Subcutaneous abdominal adipose tissue (tissue), 5 donors: ENCODE measurements around the gene PREPL.
"Not testable (repeated sequence)": the region's sequence is repeated elsewhere in the genome, so short reads cannot be mapped to it uniquely, and the experiment has no call there.

Source experiments
- H3K27ac ChIP-seq: one replicate; pipeline ENCODE4 v1.7.0; 2013; ENCODE audit warnings: low read depth, mild to moderate bottlenecking, inconsistent platforms, low read length, moderate library complexity
- H3K27me3 ChIP-seq, 5 donors: one replicate each; pipeline ENCODE4 v1.7.0; 2013; ENCODE audit warnings: low read length in 5 of 5, inconsistent platforms in 1 of 5; ENCODE audit not compliant: control insufficient read depth in 5 of 5, insufficient read depth in 4 of 5
- H3K36me3 ChIP-seq, 5 donors: one replicate each; pipeline ENCODE4 v1.7.0; 2013; ENCODE audit warnings: low read length in 5 of 5; ENCODE audit not compliant: control insufficient read depth in 5 of 5, insufficient read depth in 5 of 5
- H3K4me1 ChIP-seq, 5 donors: one replicate each; pipeline ENCODE4 v1.7.0; 2013; ENCODE audit warnings: low read length in 5 of 5, mild to moderate bottlenecking in 3 of 5, moderate library complexity in 1 of 5; ENCODE audit not compliant: control insufficient read depth in 5 of 5, insufficient read depth in 5 of 5
- H3K4me3 ChIP-seq, 5 donors: one replicate each; pipeline ENCODE4 v1.7.0; 2013; ENCODE audit warnings: low read length in 5 of 5, low read depth in 1 of 5
- H3K9ac ChIP-seq, 5 donors: one replicate each; pipeline ENCODE4 v1.7.0; 2013; ENCODE audit warnings: low read length in 5 of 5, mild to moderate bottlenecking in 4 of 5, moderate library complexity in 3 of 5
- H3K9me3 ChIP-seq, 5 donors: one replicate each; pipeline ENCODE4 v1.7.0; 2013; ENCODE audit warnings: low read length in 5 of 5; ENCODE audit not compliant: control insufficient read depth in 5 of 5
- donor health status: healthy.
- donor health status: healthy.
- donor health status: healthy.
- donor health status: healthy.
- donor health status: healthy.

The PREPL gene

GRCh38 chr2:44303766-44304165 is 57.5 kb downstream of the PREPL start:
- H3K36me3 ChIP-seq, H3K4me1 ChIP-seq, H3K9me3 ChIP-seq, H3K27ac ChIP-seq, H3K9ac ChIP-seq, H3K4me3 ChIP-seq, H3K27me3 ChIP-seq: not testable (repeated sequence)

- Histone ChIP-seq H3K27ac (no peak overlapping the region), H3K4me1 (no peaks in the 10 kb centered on the region), H3K27me3 (no peaks in the 10 kb centered on the region), H3K9me3 (peaks cover 0 to 5% (median 0%) of the 10 kb centered on the region in 5 donors), H3K36me3 (no peaks in the 10 kb centered on the region), H3K4me3 (no peak overlapping the region), H3K9ac (no peak overlapping the region)
Observed at GRCh38 chr2:44301111-44301510, 60.2 kb downstream of the PREPL start.

- no peaks in the 10 kb centered on the region for H3K4me1 ChIP-seq
Observed at GRCh38 chr2:44299635-44300034, 61.7 kb downstream of the PREPL start.

GRCh38 chr2:44297431-44297830 is 63.9 kb downstream of the PREPL start:
- Histone ChIP-seq H3K36me3 (no peaks in the 10 kb centered on the region), H3K9ac (no peak overlapping the region), H3K27ac (no peak overlapping the region), H3K4me1 (no peaks in the 10 kb centered on the region), H3K9me3 (no peaks in the 10 kb centered on the region), H3K4me3 (no peak overlapping the region), H3K27me3 (no peaks in the 10 kb centered on the region)

More at GRCh38 chr2:44299635-44300034, 61.7 kb downstream of the PREPL start:
- Histone ChIP-seq H3K27ac (no peak overlapping the region), H3K9me3 (peaks cover 0 to 5% (median 0%) of the 10 kb centered on the region in 5 donors), H3K27me3 (no peaks in the 10 kb centered on the region), H3K36me3 (no peaks in the 10 kb centered on the region), H3K9ac (no peak overlapping the region), H3K4me3 (no peak overlapping the region)

GRCh38 chr2:44296653-44297052 is 64.6 kb downstream of the PREPL start:
- Histone ChIP-seq H3K27ac (no peak overlapping the region), H3K4me3 (no peak overlapping the region)

GRCh38 chr2:44295633-44296359 is 65.5 kb downstream of the PREPL start:
- Histone ChIP-seq H3K27me3 (no peaks in the 10 kb centered on the region), H3K9me3 (no peaks in the 10 kb centered on the region), H3K27ac (no peak overlapping the region), H3K9ac (no peak overlapping the region), H3K4me3 (no peak overlapping the region), H3K4me1 (peaks cover 0 to 9% (median 7%) of the 10 kb centered on the region in 5 donors), H3K36me3 (no peaks in the 10 kb centered on the region)

More at GRCh38 chr2:44296653-44297052, 64.6 kb downstream of the PREPL start:
- no peak overlapping the region for H3K9ac ChIP-seq
- H3K4me1 ChIP-seq, result peaks cover 0 to 4% (median 4%) of the 10 kb centered on the region in 5 donors
- H3K9me3 ChIP-seq, result no peaks in the 10 kb centered on the region
- no peaks in the 10 kb centered on the region for H3K27me3 ChIP-seq
- H3K36me3 ChIP-seq, result no peaks in the 10 kb centered on the region

GRCh38 chr2:44295113-44295512 is 66.2 kb downstream of the PREPL start:
- no peaks in the 10 kb centered on the region for H3K9me3 ChIP-seq
- no peak overlapping the region for H3K27ac ChIP-seq
- no peaks in the 10 kb centered on the region for H3K36me3 ChIP-seq
- H3K4me1 ChIP-seq, result peaks cover 0 to 9% (median 7%) of the 10 kb centered on the region in 5 donors
- H3K27me3 ChIP-seq, result no peaks in the 10 kb centered on the region
- no peak overlapping the region for H3K9ac ChIP-seq
- H3K4me3 ChIP-seq, result no peak overlapping the region

GRCh38 chr2:44291281-44292248 is 69.7 kb downstream of the PREPL start:
- Histone ChIP-seq H3K4me3 (no peak overlapping the region), H3K9ac (peak overlapping the region in 1 of 5 donors; percentile 4), H3K27ac (no peak overlapping the region)

GRCh38 chr2:44290261-44290660 is 71.0 kb downstream of the PREPL start:
- Histone ChIP-seq H3K27ac (no peak overlapping the region), H3K4me3 (no peak overlapping the region)

More at GRCh38 chr2:44291281-44292248, 69.7 kb downstream of the PREPL start:
- Histone ChIP-seq H3K4me1 (peaks cover 0 to 9% (median 7%) of the 10 kb centered on the region in 5 donors), H3K36me3 (no peaks in the 10 kb centered on the region), H3K27me3 (no peaks in the 10 kb centered on the region), H3K9me3 (no peaks in the 10 kb centered on the region)

More at GRCh38 chr2:44290261-44290660, 71.0 kb downstream of the PREPL start:
- H3K9me3 ChIP-seq, result no peaks in the 10 kb centered on the region
- H3K4me1 ChIP-seq, result peaks cover 0 to 9% (median 7%) of the 10 kb centered on the region in 5 donors
- no peaks in the 10 kb centered on the region for H3K27me3 ChIP-seq
- H3K9ac ChIP-seq, result no peak overlapping the region
- no peaks in the 10 kb centered on the region for H3K36me3 ChIP-seq
